ENCODE measurements around the gene TSKU.

TSKU gene

DNA sequence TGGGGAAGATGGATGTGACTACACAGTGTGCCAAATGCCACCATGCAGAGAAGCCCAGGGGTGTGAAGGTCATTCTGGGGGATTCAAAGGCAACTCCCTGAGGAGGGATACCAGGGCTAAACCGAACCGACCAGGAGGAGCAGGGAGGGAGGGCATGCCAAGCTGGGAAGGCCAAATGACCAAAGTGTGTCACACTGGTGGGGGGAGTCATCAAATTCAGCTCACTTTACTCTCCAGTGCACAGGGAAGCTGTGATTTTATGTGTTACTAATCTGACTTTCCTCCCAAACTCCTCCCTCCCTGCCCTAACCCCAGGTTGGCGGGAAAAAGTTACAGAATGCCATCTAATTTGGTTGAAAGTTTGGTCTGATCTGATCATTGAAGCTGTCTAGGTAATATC lies 29.7 kb upstream of the TSKU start:
- DNase-seq: no peak

DNA sequence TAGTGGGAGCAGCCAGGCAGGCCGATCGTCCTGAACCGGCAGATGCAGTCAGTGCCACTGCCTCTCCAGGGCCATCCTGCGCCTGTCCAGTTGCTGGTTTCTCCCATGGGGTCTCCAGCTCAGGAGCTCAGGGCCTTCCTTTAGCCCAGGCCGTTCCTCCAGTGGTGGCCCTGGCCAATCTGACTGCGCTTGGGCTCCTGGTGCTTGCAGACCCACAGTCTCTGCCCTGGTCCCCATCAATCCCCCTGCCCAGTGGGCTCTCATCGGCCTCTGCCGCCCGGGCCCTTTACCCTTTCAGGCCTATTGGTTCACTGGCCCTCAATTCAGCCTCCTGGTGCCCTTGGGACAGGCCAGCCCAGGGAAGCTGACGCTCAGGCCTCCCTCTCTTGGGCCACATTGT lies 29.2 kb upstream of the TSKU start:
- no peak for DNase-seq

DNA sequence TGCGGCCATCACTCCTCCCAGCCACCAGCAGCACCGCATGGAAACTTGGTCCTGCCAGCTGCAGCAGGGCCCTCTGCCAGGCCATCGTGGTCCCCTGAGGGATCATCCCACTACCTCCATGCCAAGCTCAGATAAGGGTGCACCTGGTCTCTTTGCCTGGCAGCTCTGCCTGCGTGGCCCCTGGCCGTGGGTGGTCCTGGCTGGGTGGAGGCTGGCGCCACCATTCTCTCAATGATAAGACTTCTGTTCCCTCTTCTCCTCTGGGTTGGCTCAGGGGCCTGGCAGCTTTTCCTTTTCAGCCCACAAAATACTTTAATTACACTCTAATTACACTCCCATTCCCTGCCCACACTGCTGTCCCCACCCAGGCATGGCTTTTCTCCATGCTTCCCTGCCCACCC lies 26.8 kb upstream of the TSKU start:
- no peak for DNase-seq

GRCh38 chr11:76758311-76758710 lies 24.8 kb upstream of the TSKU start:
- DNase-seq: no peak

DNA sequence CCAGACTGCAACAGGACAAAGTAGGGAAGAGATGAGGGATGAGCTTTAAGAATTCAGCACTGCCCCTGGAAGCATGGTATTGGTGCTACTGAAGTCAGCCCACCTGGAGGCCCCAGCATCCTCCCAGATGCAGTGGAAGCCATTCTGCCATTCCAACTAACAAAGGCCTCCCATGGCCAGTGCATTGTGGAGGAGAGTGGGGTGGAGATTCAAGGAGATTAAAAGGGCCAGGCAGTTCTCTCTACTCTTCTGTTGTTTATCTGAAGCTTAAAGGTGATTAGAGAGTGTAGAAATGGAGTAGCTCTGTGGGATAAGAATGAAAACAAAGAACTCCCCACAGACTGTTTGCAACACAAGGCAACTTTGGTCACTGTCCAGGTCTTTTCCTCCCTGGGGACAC lies 24.1 kb upstream of the TSKU start:
- DNase-seq: no peak

DNA sequence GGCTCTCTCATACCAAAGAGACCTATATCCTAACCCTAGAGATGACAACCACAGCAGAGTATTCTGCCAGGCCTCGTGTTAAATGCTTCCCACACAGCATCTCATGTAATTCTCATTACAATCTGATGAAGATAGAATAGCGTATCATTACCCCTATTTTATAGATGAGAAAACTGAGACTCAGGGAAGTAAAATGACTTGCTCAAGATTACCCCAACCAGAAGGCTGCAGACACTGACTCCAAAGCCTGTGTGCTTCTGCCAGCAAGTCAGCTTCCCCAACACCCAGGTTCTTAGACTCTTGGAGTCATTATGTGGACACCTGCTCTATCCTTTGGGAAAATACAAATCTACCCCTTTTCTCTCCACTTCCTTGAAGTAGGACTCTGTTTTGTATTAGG lies 23.6 kb upstream of the TSKU start:
- DNase-seq: no peak

- DNase-seq: no peak
Measured at GRCh38 chr11:76760236-76760635, 22.9 kb upstream of the TSKU start.

- DNase-seq: no peak
Measured at GRCh38 chr11:76761718-76762355, 21.3 kb upstream of the TSKU start.

DNA sequence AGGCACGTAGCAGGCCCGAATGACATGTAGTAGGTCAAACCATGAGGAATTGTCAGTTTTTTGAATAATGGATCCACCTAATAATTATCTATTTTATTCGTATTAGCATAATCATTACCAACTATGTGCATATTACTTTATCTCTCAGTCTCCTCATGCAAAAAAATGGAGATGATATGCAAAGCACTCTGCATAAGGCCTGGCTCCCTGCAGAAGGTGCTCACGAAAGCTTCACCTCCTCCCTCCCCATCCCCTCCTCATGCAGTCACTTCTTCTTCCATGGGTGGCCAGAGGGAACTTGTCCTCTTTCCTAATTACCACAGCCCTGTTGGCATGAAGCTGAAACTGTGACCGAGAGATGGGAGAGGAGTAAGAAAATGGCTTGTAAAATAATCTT lies 20.8 kb upstream of the TSKU start:
- no peak for DNase-seq

DNA sequence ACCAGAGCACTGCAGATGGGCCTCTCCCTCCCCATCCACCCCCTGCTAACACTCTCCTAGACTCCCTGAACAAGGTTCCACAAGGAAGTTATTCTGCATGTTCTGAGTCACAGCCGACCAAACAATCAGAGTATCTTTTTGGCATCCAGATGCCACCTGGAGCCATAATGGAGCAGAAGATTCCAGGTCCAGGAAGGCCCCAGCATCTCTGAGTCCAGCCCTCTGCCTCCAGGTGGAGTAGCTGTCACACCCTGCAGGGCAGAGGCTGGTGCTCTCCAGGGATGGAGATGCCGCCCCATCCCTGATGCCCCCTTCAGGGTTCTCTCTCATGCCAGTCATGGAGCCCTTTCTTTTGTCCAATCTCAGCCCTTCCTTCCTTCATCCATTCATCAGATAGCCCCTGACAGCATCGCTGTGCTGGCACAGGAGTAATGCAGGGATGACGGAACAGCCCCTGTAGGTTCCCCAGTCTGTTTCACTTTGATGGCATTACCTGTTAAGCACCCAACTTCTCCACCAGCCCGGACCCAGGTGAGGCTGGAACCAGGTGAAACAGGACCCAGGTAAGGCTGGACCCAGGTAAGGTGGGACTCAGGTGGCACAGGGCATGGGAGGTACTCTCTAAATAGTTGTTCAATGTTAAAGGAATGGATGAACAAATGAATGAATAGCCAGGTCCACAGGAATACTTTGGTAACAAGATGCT lies 20.1 kb upstream of the TSKU start:
- no peak for DNase-seq

DNA sequence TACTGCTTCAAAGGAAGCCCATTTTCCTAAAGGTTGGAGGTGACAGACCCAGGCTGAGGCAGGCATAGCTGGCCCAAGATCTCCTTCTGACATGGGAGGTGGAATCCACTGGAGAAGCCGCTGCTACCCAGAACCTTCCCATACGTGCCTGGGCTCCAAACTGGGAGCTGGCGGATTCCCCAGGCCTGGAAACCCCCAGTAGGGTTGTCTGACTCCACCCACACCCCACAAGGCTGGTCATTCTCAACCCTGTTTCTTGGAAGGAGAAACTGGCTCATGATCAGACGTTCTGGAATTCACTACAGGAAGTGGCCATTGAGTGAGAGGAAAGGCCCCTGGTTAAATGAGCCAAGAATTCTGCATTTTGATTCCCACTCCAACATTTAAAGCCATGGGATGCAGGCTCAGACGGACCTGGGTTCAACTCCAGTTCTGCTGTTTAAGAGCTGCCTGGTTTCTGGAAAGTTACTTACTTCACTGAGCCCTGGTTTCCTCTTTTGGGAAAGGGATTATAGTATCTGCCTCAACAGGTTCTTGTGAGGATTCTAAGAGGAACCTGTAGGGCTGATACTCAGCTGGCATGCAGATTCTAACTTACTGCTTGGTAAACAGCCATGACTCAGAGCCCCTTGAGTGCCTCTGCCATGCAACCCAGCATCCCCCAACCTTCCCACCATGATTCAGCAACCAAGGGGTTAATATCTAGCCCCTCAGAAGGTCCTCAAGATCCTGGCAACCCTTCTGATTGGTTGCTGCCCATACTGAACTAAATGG lies 19.4 kb upstream of the TSKU start:
- no peak for DNase-seq

DNA sequence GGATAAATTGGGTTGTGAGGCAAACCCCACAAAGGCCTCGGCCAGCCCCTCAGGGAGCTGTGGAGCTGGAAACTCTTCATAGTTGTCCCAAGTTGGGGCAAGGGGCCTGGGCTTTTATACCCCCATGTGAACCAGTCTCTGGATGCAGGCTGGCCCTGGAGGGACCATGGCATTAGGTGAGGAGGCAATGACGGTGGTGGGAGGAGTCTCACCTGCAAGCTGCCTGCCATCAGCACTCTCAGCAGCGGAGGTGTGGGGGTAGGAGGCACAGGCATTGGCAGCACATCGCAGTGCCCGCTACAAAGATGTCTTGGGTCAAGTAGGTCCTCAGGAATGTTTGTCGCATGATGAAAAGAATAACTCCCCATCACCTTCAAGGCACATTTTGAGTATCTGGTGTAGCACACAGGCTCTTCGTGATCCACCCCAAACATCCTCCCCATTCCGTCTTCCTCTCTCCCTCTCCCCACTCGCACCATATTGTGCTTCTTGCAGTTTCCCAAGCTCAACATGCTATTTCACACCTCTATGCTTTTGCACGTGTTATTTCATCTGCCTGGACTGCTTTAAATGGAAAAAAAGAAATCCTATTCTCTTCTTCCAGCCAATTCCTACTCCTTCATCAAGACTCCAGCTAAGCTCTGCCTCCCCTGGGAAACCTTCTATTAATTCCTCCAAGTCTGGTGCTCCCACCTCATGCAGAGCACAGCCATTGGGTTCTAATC lies 18.1 kb upstream of the TSKU start:
- DNase-seq: no peak

DNA sequence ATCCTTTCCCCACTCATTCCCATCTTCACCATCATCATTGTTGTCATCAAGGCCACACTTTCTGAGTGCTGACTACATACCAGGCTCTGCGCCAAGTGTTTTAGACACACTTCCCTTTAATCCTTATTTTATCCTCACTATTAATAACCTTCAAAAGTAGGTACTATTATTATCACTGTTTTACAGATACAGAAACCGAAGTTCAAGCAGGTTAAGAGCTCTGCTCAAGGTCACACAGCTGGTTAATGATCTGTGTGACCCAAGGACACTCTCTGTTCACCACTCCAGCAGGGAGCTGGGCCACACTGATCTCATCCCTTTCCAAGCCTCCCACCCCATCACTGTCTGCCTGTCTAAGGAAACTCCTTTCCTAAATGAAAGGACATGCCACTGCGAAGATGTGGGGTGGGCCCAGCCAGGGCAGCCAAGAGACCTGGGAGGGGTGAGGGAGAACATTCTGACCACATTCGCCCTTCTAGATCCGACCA lies 17.2 kb upstream of the TSKU start:
- DNase-seq: no peak

DNA sequence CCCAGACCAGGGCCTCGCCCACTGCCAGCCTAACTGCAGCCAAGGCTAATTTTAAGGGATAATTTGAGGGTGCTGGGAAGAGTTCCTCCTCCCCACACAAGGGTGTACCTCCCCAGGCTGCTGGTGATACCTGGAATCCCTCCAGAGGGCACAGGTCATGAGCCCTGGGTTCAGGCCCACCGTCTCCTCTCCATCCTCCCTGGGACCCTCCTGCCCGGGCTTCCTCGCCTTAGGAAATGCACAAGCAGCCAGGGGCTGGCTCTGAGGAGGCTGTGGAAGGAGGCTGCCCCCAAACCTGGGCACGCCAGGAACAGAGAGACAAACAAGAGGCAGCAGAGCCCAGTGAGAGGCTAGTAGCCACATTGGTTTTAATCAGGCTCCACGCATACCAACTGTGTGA lies 16.6 kb upstream of the TSKU start:
- no peak for DNase-seq

- no peak for DNase-seq
Measured at GRCh38 chr11:76767659-76768058, 15.5 kb upstream of the TSKU start.

DNA sequence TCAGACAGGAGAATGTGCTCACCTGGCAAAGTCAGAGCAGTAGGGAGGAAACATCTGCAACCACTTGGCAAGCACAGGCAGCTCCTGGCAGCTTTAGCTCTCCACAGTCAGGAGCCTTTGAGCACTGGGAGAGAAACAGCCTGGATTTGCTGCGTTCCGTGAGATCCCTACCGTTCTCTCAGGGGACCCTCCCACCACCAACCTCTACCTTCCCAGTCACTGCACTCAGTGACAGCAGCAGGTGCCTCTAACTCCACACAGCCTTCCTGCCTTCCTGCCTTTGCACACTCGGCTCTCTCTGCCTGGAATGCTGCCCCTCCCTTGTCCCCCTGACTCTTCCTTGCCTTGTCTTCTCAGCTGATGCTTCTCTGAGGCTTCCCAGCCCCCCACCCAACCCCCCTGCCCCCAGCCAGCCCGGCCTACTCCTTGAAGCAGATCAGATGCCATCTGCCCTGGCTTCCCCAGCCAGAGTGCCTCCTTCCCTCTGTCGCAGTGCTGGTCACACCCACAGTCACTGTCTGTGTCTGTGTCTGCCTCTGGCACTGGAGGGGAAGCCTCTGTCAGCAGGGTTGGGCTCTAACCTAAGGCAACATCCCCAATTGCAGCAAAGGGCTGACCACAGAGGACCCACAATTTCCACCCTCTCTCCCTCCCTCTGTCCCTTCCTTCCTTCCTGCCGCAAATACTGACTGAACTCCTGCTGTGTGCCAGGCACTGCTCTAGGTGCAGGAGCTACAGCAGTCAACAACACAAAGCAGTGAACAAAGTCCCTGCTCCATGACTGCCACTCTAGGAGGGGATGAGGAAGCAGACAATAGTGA lies 14.9 kb upstream of the TSKU start:
- peak; percentile 12 for DNase-seq

DNA sequence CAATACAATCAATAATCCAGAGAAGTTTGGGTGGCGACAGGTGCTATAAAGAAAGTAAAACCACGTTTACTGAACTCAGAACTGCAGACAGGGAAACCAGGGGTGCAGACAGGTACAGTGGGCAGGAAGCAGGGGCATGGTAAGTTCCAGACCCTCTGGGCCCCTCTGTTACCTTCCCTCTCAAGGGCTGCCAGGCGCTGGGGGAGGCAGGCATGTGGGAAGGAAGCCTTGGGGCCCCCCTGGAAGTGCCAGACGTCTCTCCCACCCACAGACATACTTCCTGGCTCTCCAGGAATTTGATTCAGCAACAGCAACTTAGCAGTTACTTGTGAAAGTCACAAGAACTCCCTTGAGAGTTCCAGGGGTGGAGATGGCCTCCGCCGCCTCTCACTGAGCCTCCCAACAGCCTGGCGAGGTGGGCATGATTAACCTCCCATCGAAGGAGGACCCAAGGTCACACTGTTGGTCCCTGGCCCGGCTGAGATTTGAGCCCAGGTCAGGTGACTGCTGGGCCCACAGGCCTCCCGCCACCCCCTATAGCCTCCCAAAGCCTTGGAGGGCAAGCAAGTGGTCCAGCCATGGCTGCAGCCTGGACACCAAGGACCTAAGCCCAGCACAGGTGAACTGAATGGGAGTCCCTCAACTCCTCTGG lies 14.1 kb upstream of the TSKU start:
- no peak for DNase-seq

- no peak for DNase-seq
Measured at GRCh38 chr11:76769645-76770586, 13.2 kb upstream of the TSKU start.

DNA sequence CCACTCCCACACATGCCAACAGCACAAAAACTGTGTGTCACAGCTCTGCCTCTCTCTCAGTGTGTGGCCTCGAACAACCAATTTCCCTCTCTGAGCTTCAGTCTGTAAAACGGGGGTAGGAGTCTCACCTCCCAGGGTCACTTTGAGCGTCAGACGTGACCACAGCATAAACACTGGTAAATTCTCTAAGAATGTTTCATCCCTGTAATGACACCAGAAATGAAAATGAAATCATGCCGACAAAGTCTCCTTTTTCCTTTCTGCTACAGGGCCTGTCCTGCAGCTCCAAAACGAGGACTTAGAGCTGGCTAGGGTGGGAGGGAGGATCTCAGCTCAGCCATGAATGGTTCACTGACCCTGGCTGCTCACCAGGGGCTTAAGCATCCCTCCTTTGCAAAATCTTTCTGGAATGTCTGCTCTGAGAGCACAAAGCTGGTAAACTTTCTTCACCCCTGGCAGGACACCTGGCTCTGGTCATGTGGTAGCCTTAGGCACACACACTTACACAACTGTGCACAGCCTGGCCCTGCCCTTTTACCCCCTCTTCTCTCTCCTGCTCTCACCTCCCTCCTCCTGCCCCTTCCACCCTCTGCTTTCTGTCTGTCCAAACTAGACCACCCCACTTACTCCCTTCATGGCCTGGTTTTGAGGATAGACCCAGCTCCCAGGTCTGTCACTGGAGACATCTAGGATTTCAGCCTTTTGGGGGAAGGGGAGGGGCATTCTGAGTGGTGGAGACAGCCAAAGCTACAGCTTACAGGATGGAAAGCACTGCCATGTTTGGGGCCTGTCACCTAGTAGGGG lies 12.3 kb upstream of the TSKU start:
- no peak for DNase-seq

Measured in NCI-H2029 (cell line).